ENCODE data around the gene SERPINB4.

GRCh38 chr18:63689064-63689463 is 45.0 kb upstream of the SERPINB4 start:
- TF ChIP-seq EZH2 (IDR thresholded peaks at IDR 0.05; ENCODE audit: borderline replicate concordance, insufficient read depth, low read depth, low read length, poor library complexity, severe bottlenecking) = no peak
- TF ChIP-seq CTCF (IDR thresholded peaks at IDR 0.05) = no peak
